Ishikawa (cell line): ENCODE measurements around the gene MYOZ3.

Source experiments
- CEBPB ChIP-seq: IDR thresholded peaks from 2 replicates; pipeline ENCODE4 v1.6.1; 2012
- CREB1 ChIP-seq: IDR thresholded peaks from 2 replicates; pipeline ENCODE4 v1.6.1; 2012; ENCODE audit warnings: low read depth
- EGR1 ChIP-seq: IDR thresholded peaks from 2 replicates; pipeline ENCODE4 v1.6.1; 2012
- EP300 ChIP-seq: IDR thresholded peaks from 2 replicates; pipeline ENCODE4 v1.6.1; 2012; ENCODE audit warnings: borderline replicate concordance
- FOXM1 ChIP-seq: IDR thresholded peaks from 2 replicates; pipeline ENCODE4 v1.6.1; 2012; ENCODE audit warnings: low read depth, borderline replicate concordance
- MAX ChIP-seq: IDR thresholded peaks from 2 replicates; pipeline ENCODE4 v1.6.1; 2012
- NFIC ChIP-seq: IDR thresholded peaks from 2 replicates; pipeline ENCODE4 v1.6.1; 2012
- RAD21 ChIP-seq: IDR thresholded peaks from 2 replicates; pipeline ENCODE4 v1.6.1; 2012; ENCODE audit warnings: low read depth
- REST ChIP-seq: IDR thresholded peaks from 2 replicates; pipeline ENCODE4 v1.6.1; 2012; ENCODE audit warnings: low read depth, mild to moderate bottlenecking
- TAF1 ChIP-seq: IDR thresholded peaks from 2 replicates; pipeline ENCODE4 v1.6.1; 2012; ENCODE audit warnings: low read depth, mild to moderate bottlenecking
- TCF12 ChIP-seq: IDR thresholded peaks from 2 replicates; pipeline ENCODE4 v1.6.1; 2012; ENCODE audit warnings: low read depth
- TEAD4 ChIP-seq: IDR thresholded peaks from 2 replicates; pipeline ENCODE4 v1.6.1; 2012
- USF1 ChIP-seq: IDR thresholded peaks from 2 replicates; pipeline ENCODE4 v1.6.1; 2012
- YY1 ChIP-seq: IDR thresholded peaks from 2 replicates; pipeline ENCODE4 v1.6.1; 2012; ENCODE audit warnings: low read depth
- ZBTB7A ChIP-seq: IDR thresholded peaks from 2 replicates; pipeline ENCODE4 v1.6.1; 2012; ENCODE audit warnings: low read depth

MYOZ3 gene

GRCh38 chr5:150661821-150662596, 958 bp downstream of the MYOZ3 start:
- TF ChIP-seq TAF1 = no peak
- no peak for TF ChIP-seq EP300
- no peak for TF ChIP-seq TCF12
- no peak for TF ChIP-seq MAX
- no peak for TF ChIP-seq CREB1
- TF ChIP-seq YY1 = no peak
- no peak for TF ChIP-seq REST
- no peak for TF ChIP-seq USF1
- TF ChIP-seq ZBTB7A = no peak
- TF ChIP-seq RAD21 = no peak
- TF ChIP-seq NFIC = no peak
- TF ChIP-seq EGR1 = no peak
- no peak for TF ChIP-seq CEBPB
- TF ChIP-seq FOXM1 = no peak
- no peak for TF ChIP-seq TEAD4

GRCh38 chr5:150662731-150663516, 1.9 kb downstream of the MYOZ3 start:
- TF ChIP-seq FOXM1 (no peak), EGR1 (no peak), TAF1 (no peak), TCF12 (no peak), ZBTB7A (no peak), CEBPB (no peak), RAD21 (no peak), CREB1 (no peak), USF1 (no peak), YY1 (no peak), REST (no peak), NFIC (no peak), EP300 (no peak), MAX (no peak), TEAD4 (no peak)

GRCh38 chr5:150663936-150664335, 2.9 kb downstream of the MYOZ3 start:
- TF ChIP-seq TEAD4 (no peak), YY1 (no peak), ZBTB7A (no peak), EP300 (no peak), REST (no peak), CEBPB (no peak), USF1 (no peak), TCF12 (no peak), NFIC (no peak), FOXM1 (no peak), RAD21 (no peak), CREB1 (no peak), MAX (no peak), EGR1 (no peak), TAF1 (no peak)
